ENCODE results near the gene KIZ. TPM values are rescaled to one million over a fixed set of nuclear protein-coding genes. Genes with fewer than 3 reads are reported as not detected.

The KIZ gene
- total RNA-seq, 1 experiment from 2014 or later = 31.8 TPM

DNA sequence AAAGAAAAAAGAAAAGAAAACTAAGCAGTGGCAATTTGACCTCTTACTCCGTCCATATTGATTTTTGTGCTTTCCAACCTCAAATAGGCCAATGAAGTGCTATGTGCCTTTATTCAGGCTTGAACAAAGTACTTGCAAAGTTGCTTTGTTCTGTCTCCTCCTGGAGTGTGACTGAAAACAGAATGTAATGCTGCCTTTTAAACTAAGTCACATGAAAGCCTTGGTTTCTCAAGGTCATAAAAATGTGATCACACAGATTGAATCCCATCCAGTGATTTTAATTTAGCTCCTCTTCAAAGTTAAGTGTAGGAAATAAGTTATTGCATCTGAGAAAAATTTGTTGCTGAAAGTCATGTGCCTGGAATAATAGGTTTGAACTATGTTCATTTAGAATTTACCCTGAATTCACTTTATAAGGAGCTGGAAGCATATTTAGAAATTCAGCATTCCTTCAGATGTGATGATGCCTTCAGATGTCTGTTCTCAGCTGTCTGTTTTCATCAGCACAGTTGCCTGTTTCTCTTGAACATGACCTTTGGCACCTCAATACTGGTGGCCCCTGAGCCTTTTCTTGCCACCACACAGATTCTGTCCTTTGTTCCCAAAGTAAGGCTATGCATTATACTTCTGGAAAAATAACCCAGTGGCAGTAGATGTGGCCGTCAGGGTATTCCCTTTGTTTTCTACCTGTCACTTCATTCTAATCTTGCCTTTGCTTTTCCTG, 48.8 kb downstream of the KIZ start:
- BruUV-seq (replicated peaks) = no TSS peak
- ChIA-PET CTCF (no interaction called here), POLR2A (no interaction called here)
- Histone ChIP-seq H3K4me3 (ENCODE audit: low read depth, low read length) (no peak overlapping the region), H3K36me3 (ENCODE audit: control insufficient read depth, insufficient read depth, low read length) (no peaks in the 10 kb centered on the region), H3K27me3 (replicated peaks; ENCODE audit: control insufficient read depth, insufficient read depth, low read length) (no peaks in the 10 kb centered on the region), H3K9me3 (peaks cover 9% of the 10 kb centered on the region; the same call in 1 of the 2 replicates), H3K4me1 (no peaks in the 10 kb centered on the region)
- no peak overlapping the region for H3K27ac Mint-ChIP-seq (ENCODE audit: unreplicated experiment)
- DNase-seq = no peak
- no peaks in the 10 kb centered on the region for H3K27me3 Mint-ChIP-seq (ENCODE audit: insufficient read depth, unreplicated experiment)
- H3K4me3 Mint-ChIP-seq (ENCODE audit: unreplicated experiment) = no peak overlapping the region
- H3K36me3 Mint-ChIP-seq (ENCODE audit: insufficient read depth, unreplicated experiment) = no peaks in the 10 kb centered on the region
- H3K4me1 Mint-ChIP-seq (ENCODE audit: low read depth, unreplicated experiment) = peaks cover 12% of the 10 kb centered on the region
- H3K9me3 Mint-ChIP-seq (ENCODE audit: unreplicated experiment) = no peaks in the 10 kb centered on the region
- no peak for TF ChIP-seq CTCF (IDR thresholded peaks at IDR 0.05; ENCODE audit: insufficient read depth in 1 of 2, low read depth in 1 of 2, low read length in 1 of 2, severe bottlenecking in 1 of 2, unreplicated experiment in 1 of 2)
- intact Hi-C loops (cut with micrococcal nuclease; ENCODE audit: unreplicated experiment) = no loop called here

- Mint-ChIP-seq H3K27ac (ENCODE audit: unreplicated experiment) (no peak overlapping the region), H3K4me3 (ENCODE audit: unreplicated experiment) (no peak overlapping the region), H3K27me3 (ENCODE audit: insufficient read depth, unreplicated experiment) (no peaks in the 10 kb centered on the region), H3K4me1 (ENCODE audit: low read depth, unreplicated experiment) (peaks cover 12% of the 10 kb centered on the region), H3K36me3 (ENCODE audit: insufficient read depth, unreplicated experiment) (no peaks in the 10 kb centered on the region), H3K9me3 (ENCODE audit: unreplicated experiment) (no peaks in the 10 kb centered on the region)
- CTCF ChIA-PET = no interaction called here
- no peak overlapping the region for H3K4me3 ChIP-seq (ENCODE audit: low read depth, low read length)
- H3K27me3 ChIP-seq (replicated peaks; ENCODE audit: control insufficient read depth, insufficient read depth, low read length) = no peaks in the 10 kb centered on the region
- no peak for DNase-seq
- BruUV-seq (replicated peaks) = no TSS peak
- POLR2A ChIA-PET = no interaction called here
- H3K9me3 ChIP-seq = peaks cover 9% of the 10 kb centered on the region; the same call in 1 of the 2 replicates
- intact Hi-C loops (cut with micrococcal nuclease; ENCODE audit: unreplicated experiment) = no loop called here
- TF ChIP-seq CTCF (IDR thresholded peaks at IDR 0.05; ENCODE audit: insufficient read depth in 1 of 2, low read depth in 1 of 2, low read length in 1 of 2, severe bottlenecking in 1 of 2, unreplicated experiment in 1 of 2) = no peak
- H3K36me3 ChIP-seq (ENCODE audit: control insufficient read depth, insufficient read depth, low read length) = no peaks in the 10 kb centered on the region
- H3K4me1 ChIP-seq = no peaks in the 10 kb centered on the region
Observed at GRCh38 chr20:21175433-21175832, 49.6 kb downstream of the KIZ start.

- POLR2A ChIA-PET = no interaction called here
Observed at GRCh38 chr20:21177767-21178166, 51.9 kb downstream of the KIZ start.

More at GRCh38 chr20:21177767-21178166, 51.9 kb downstream of the KIZ start:
- Mint-ChIP-seq H3K4me1 (ENCODE audit: low read depth, unreplicated experiment) (peaks cover 13% of the 10 kb centered on the region), H3K36me3 (ENCODE audit: insufficient read depth, unreplicated experiment) (no peaks in the 10 kb centered on the region), H3K4me3 (ENCODE audit: unreplicated experiment) (no peak overlapping the region), H3K27ac (ENCODE audit: unreplicated experiment) (no peak overlapping the region), H3K9me3 (ENCODE audit: unreplicated experiment) (no peaks in the 10 kb centered on the region), H3K27me3 (ENCODE audit: insufficient read depth, unreplicated experiment) (no peaks in the 10 kb centered on the region)
- intact Hi-C loops (cut with micrococcal nuclease; ENCODE audit: unreplicated experiment) = no loop called here
- DNase-seq = no peak
- no peak for TF ChIP-seq CTCF (IDR thresholded peaks at IDR 0.05; ENCODE audit: insufficient read depth in 1 of 2, low read depth in 1 of 2, low read length in 1 of 2, severe bottlenecking in 1 of 2, unreplicated experiment in 1 of 2)
- Histone ChIP-seq H3K4me3 (ENCODE audit: low read depth, low read length) (no peak overlapping the region), H3K36me3 (ENCODE audit: control insufficient read depth, insufficient read depth, low read length) (no peaks in the 10 kb centered on the region), H3K27me3 (replicated peaks; ENCODE audit: control insufficient read depth, insufficient read depth, low read length) (no peaks in the 10 kb centered on the region), H3K4me1 (0 out of 2 replicates have a peak, but pooled peaks cover under 1% of the 10 kb centered on the region), H3K9me3 (peaks cover 9% of the 10 kb centered on the region; the same call in 1 of the 2 replicates)
- no TSS peak for BruUV-seq (replicated peaks)
- CTCF ChIA-PET = no interaction called here

All from Caco-2 (cell line).